ENCODE data around the gene PPP2R3B.
"Not testable (repeated sequence)": the region's sequence is repeated elsewhere in the genome, so short reads cannot be mapped to it uniquely, and the experiment has no call there.

Gene PPP2R3B

GRCh38 chrX:352181-352580, 34.5 kb downstream of the PPP2R3B start:
- Histone ChIP-seq H3K36me3 (ENCODE audit: control insufficient read depth in 1 of 2, insufficient read depth in 2 of 2, low read depth in 1 of 2, low read length in 2 of 2) (peaks cover 2 to 27% of the 10 kb centered on the region in 2 experiments), H3K4ac (ENCODE audit: low read depth in 1 of 2, low read length in 2 of 2) (no peak overlapping the region), H2BK15ac (ENCODE audit: low read depth, poor library complexity, severe bottlenecking) (no peak overlapping the region), H3K4me3 (ENCODE audit: insufficient read depth in 1 of 2, low read depth in 1 of 2, low read length in 2 of 2) (no peak overlapping the region), H2AFZ (ENCODE audit: low read depth, low read length) (no peak overlapping the region), H3K4me2 (ENCODE audit: low read length, poor library complexity, severe bottlenecking) (no peak overlapping the region), H3K27ac (ENCODE audit: low read length, poor library complexity, severe bottlenecking) (no peak overlapping the region), H2AK5ac (ENCODE audit: low read length, severe bottlenecking) (no peak overlapping the region), H3K23ac (ENCODE audit: low read length in 2 of 2) (no peak overlapping the region), H3K4me1 (ENCODE audit: control insufficient read depth, insufficient read depth, low read depth, low read length) (peaks cover 13% of the 10 kb centered on the region), H3K79me1 (replicated peaks; ENCODE audit: low read length, poor library complexity, severe bottlenecking) (peaks cover 25% of the 10 kb centered on the region), H2BK12ac (ENCODE audit: low read length in 2 of 2) (no peak overlapping the region), H3K27me3 (ENCODE audit: control insufficient read depth in 1 of 2, insufficient read depth in 1 of 2, low read length in 2 of 2) (no peaks in the 10 kb centered on the region), H4K91ac (ENCODE audit: low read length) (no peak overlapping the region), H4K8ac (ENCODE audit: low read length) (no peak overlapping the region), H2BK120ac (ENCODE audit: low read depth, low read length) (no peak overlapping the region), H3K9ac (ENCODE audit: low read length) (no peak overlapping the region), H3K18ac (ENCODE audit: low read depth in 1 of 2, low read length in 2 of 2) (no peak overlapping the region), H3K9me3 (ENCODE audit: control insufficient read depth, low read length) (no peaks in the 10 kb centered on the region), H3K14ac (ENCODE audit: low read length in 2 of 2) (peak overlapping the region in 1 of 2 experiments; percentile 5), H2BK5ac (ENCODE audit: low read depth, low read length, poor library complexity, severe bottlenecking) (no peak overlapping the region)
- 96% methylated on average over 27 of the region's 27 CpGs for WGBS
- no peak for DNase-seq

- Histone ChIP-seq H3K9ac (ENCODE audit: low read length) (no peak overlapping the region), H2BK5ac (ENCODE audit: low read depth, low read length, poor library complexity, severe bottlenecking) (no peak overlapping the region), H2BK120ac (ENCODE audit: low read depth, low read length) (no peak overlapping the region), H2AK5ac (ENCODE audit: low read length, severe bottlenecking) (no peak overlapping the region), H3K9me3 (ENCODE audit: control insufficient read depth, low read length) (no peaks in the 10 kb centered on the region), H3K14ac (ENCODE audit: low read length in 2 of 2) (no peak overlapping the region), H3K4ac (ENCODE audit: low read depth in 1 of 2, low read length in 2 of 2) (no peak overlapping the region), H3K79me1 (replicated peaks; ENCODE audit: low read length, poor library complexity, severe bottlenecking) (peaks cover 26% of the 10 kb centered on the region), H3K4me1 (ENCODE audit: control insufficient read depth, insufficient read depth, low read depth, low read length) (peaks cover 10% of the 10 kb centered on the region), H3K4me2 (ENCODE audit: low read length, poor library complexity, severe bottlenecking) (no peak overlapping the region), H3K18ac (ENCODE audit: low read depth in 1 of 2, low read length in 2 of 2) (no peak overlapping the region), H2BK15ac (ENCODE audit: low read depth, poor library complexity, severe bottlenecking) (no peak overlapping the region), H2AFZ (ENCODE audit: low read depth, low read length) (no peak overlapping the region), H3K4me3 (ENCODE audit: insufficient read depth in 1 of 2, low read depth in 1 of 2, low read length in 2 of 2) (no peak overlapping the region), H3K36me3 (ENCODE audit: control insufficient read depth in 1 of 2, insufficient read depth in 2 of 2, low read depth in 1 of 2, low read length in 2 of 2) (peaks cover 6 to 31% of the 10 kb centered on the region in 2 experiments), H3K27ac (ENCODE audit: low read length, poor library complexity, severe bottlenecking) (no peak overlapping the region), H3K27me3 (ENCODE audit: control insufficient read depth in 1 of 2, insufficient read depth in 1 of 2, low read length in 2 of 2) (no peaks in the 10 kb centered on the region), H4K91ac (ENCODE audit: low read length) (no peak overlapping the region), H3K23ac (ENCODE audit: low read length in 2 of 2) (no peak overlapping the region), H4K8ac (ENCODE audit: low read length) (no peak overlapping the region), H2BK12ac (ENCODE audit: low read length in 2 of 2) (no peak overlapping the region)
- no peak for DNase-seq
- WGBS: 96% methylated on average over 8 of the region's 10 CpGs
Measured at GRCh38 chrX:351736-352135, 35.0 kb downstream of the PPP2R3B start.

- WGBS: 96% methylated on average over 11 of the region's 13 CpGs
- H2AK5ac ChIP-seq (ENCODE audit: low read length, severe bottlenecking); H2BK15ac ChIP-seq (ENCODE audit: low read depth, poor library complexity, severe bottlenecking); H3K14ac ChIP-seq (ENCODE audit: low read length in 2 of 2); H3K4me2 ChIP-seq (ENCODE audit: low read length, poor library complexity, severe bottlenecking); H3K4ac ChIP-seq (ENCODE audit: low read depth in 1 of 2, low read length in 2 of 2); H2AFZ ChIP-seq (ENCODE audit: low read depth, low read length); H4K91ac ChIP-seq (ENCODE audit: low read length); H3K27ac ChIP-seq (ENCODE audit: low read length, poor library complexity, severe bottlenecking); H3K27me3 ChIP-seq (ENCODE audit: control insufficient read depth in 1 of 2, insufficient read depth in 1 of 2, low read length in 2 of 2); H3K4me1 ChIP-seq (ENCODE audit: control insufficient read depth, insufficient read depth, low read depth, low read length); DNase-seq; H2BK120ac ChIP-seq (ENCODE audit: low read depth, low read length); H3K9me3 ChIP-seq (ENCODE audit: control insufficient read depth, low read length); H3K4me3 ChIP-seq (ENCODE audit: insufficient read depth in 1 of 2, low read depth in 1 of 2, low read length in 2 of 2); H3K9ac ChIP-seq (ENCODE audit: low read length); H3K23ac ChIP-seq (ENCODE audit: low read length in 2 of 2); H4K8ac ChIP-seq (ENCODE audit: low read length); H3K18ac ChIP-seq (ENCODE audit: low read depth in 1 of 2, low read length in 2 of 2); H2BK5ac ChIP-seq (ENCODE audit: low read depth, low read length, poor library complexity, severe bottlenecking); H2BK12ac ChIP-seq (ENCODE audit: low read length in 2 of 2): not testable (repeated sequence)
- H3K36me3 ChIP-seq (ENCODE audit: control insufficient read depth in 1 of 2, insufficient read depth in 2 of 2, low read depth in 1 of 2, low read length in 2 of 2): peaks cover 8 to 36% of the 10 kb centered on the region in 2 experiments
- peaks cover 26% of the 10 kb centered on the region for H3K79me1 ChIP-seq (replicated peaks; ENCODE audit: low read length, poor library complexity, severe bottlenecking)
Measured at GRCh38 chrX:351324-351641, 35.4 kb downstream of the PPP2R3B start.

GRCh38 chrX:350534-351323, 36.0 kb downstream of the PPP2R3B start:
- H3K79me1 ChIP-seq (replicated peaks; ENCODE audit: low read length, poor library complexity, severe bottlenecking): peaks cover 26% of the 10 kb centered on the region
- no peak overlapping the region for H2AK5ac ChIP-seq (ENCODE audit: low read length, severe bottlenecking)
- no peak overlapping the region for H4K8ac ChIP-seq (ENCODE audit: low read length)
- no peak overlapping the region for H3K9ac ChIP-seq (ENCODE audit: low read length)
- peak overlapping the region; percentile 70 for H2BK15ac ChIP-seq (ENCODE audit: low read depth, poor library complexity, severe bottlenecking)
- no peak overlapping the region for H2BK12ac ChIP-seq (ENCODE audit: low read length in 2 of 2)
- no peak overlapping the region for H3K27ac ChIP-seq (ENCODE audit: low read length, poor library complexity, severe bottlenecking)
- no peaks in the 10 kb centered on the region for H3K9me3 ChIP-seq (ENCODE audit: control insufficient read depth, low read length)
- no peak for DNase-seq
- H3K14ac ChIP-seq (ENCODE audit: low read length in 2 of 2): no peak overlapping the region
- no peak overlapping the region for H2BK5ac ChIP-seq (ENCODE audit: low read depth, low read length, poor library complexity, severe bottlenecking)
- no peak overlapping the region for H3K23ac ChIP-seq (ENCODE audit: low read length in 2 of 2)
- H3K27me3 ChIP-seq (ENCODE audit: control insufficient read depth in 1 of 2, insufficient read depth in 1 of 2, low read length in 2 of 2): no peaks in the 10 kb centered on the region
- no peak overlapping the region for H3K4me2 ChIP-seq (ENCODE audit: low read length, poor library complexity, severe bottlenecking)
- no peak overlapping the region for H2AFZ ChIP-seq (ENCODE audit: low read depth, low read length)
- H3K4me3 ChIP-seq (ENCODE audit: insufficient read depth in 1 of 2, low read depth in 1 of 2, low read length in 2 of 2): no peak overlapping the region
- H2BK120ac ChIP-seq (ENCODE audit: low read depth, low read length): no peak overlapping the region
- peak overlapping the region; percentile 53 for H4K91ac ChIP-seq (ENCODE audit: low read length)
- 97% methylated on average over 61 of the region's 61 CpGs for WGBS
- peaks cover 7% of the 10 kb centered on the region for H3K4me1 ChIP-seq (ENCODE audit: control insufficient read depth, insufficient read depth, low read depth, low read length)
- no peak overlapping the region for H3K4ac ChIP-seq (ENCODE audit: low read depth in 1 of 2, low read length in 2 of 2)
- H3K36me3 ChIP-seq (ENCODE audit: control insufficient read depth in 1 of 2, insufficient read depth in 2 of 2, low read depth in 1 of 2, low read length in 2 of 2): peaks cover 8 to 40% of the 10 kb centered on the region in 2 experiments
- H3K18ac ChIP-seq (ENCODE audit: low read depth in 1 of 2, low read length in 2 of 2): no peak overlapping the region

All from mesenchymal stem cell (in vitro differentiated cells and primary cell).